AG10803 (cell line): Measurements from ENCODE around the gene GALK2.
A peak's percentile ranks its signal among the peaks of the same experiment; 100 is the strongest.

Experiments used
- DNase-seq: peaks from one replicate; pipeline ENCODE4 v3.0.0; 2010; ENCODE audit warnings: low read depth
- H3K4me3 ChIP-seq: 2 replicates; pipeline ENCODE4 v1.5.1; 2011; ENCODE audit warnings: mild to moderate bottlenecking, low read length, control low read depth
- CTCF ChIP-seq: conservative IDR thresholded peaks from 2 replicates; pipeline ENCODE4 v1.5.1; 2011; ENCODE audit warnings: mild to moderate bottlenecking, low read length, control low read depth, inconsistent platforms

The GALK2 gene

GRCh38 chr15:49314716-49315115 lies 144.7 kb downstream of the GALK2 start:
- DNase-seq = no peak
- TF ChIP-seq CTCF = no peak
- no peak overlapping the region for H3K4me3 ChIP-seq

GRCh38 chr15:49315391-49315823 lies 145.4 kb downstream of the GALK2 start:
- peak; percentile 20 for DNase-seq
- no peak overlapping the region for H3K4me3 ChIP-seq
- TF ChIP-seq CTCF = no peak

GRCh38 chr15:49320351-49320750 lies 150.3 kb downstream of the GALK2 start:
- peak; percentile 9 for DNase-seq
- no peak for TF ChIP-seq CTCF
- H3K4me3 ChIP-seq = no peak overlapping the region

- no peak overlapping the region for H3K4me3 ChIP-seq
- no peak for TF ChIP-seq CTCF
- no peak for DNase-seq
These were observed 153.2 kb downstream of the GALK2 start for GRCh38 chr15:49323207-49323606.

- DNase-seq = no peak
- TF ChIP-seq CTCF = no peak
- H3K4me3 ChIP-seq = no peak overlapping the region
These were observed 157.9 kb downstream of the GALK2 start for GRCh38 chr15:49327927-49328326.

GRCh38 chr15:49328941-49329340 lies 158.9 kb downstream of the GALK2 start:
- TF ChIP-seq CTCF = no peak
- no peak overlapping the region for H3K4me3 ChIP-seq
- no peak for DNase-seq

GRCh38 chr15:49330166-49330565 lies 160.1 kb downstream of the GALK2 start:
- DNase-seq = peak; percentile 65
- no peak for TF ChIP-seq CTCF
- no peak overlapping the region for H3K4me3 ChIP-seq
